Chondrocyte (in vitro differentiated cells): ENCODE results near the gene DPY19L1. TPM values are rescaled to one million over a fixed set of nuclear protein-coding genes. Genes with fewer than 3 reads are reported as not detected.

Source experiments
- DNase-seq: peaks from one replicate; pipeline ENCODE4 v3.0.0; 2021; ENCODE audit warnings: mixed read lengths, low spot score
- H3K27ac Mint-ChIP-seq: one replicate; pipeline ENCODE4 v1.8.0; 2021; ENCODE audit warnings: mild to moderate bottlenecking, moderate library complexity, mixed read lengths; ENCODE audit not compliant: unreplicated experiment
- H3K27me3 Mint-ChIP-seq: 2 replicates; pipeline ENCODE4 v1.8.0; 2021; ENCODE audit warnings: low read depth, mixed read lengths
- H3K36me3 Mint-ChIP-seq: 2 replicates; pipeline ENCODE4 v1.8.0; 2021; ENCODE audit warnings: low read depth, mixed read lengths
- H3K4me1 Mint-ChIP-seq: 2 replicates; pipeline ENCODE4 v1.8.0; 2021; ENCODE audit warnings: low read depth, mild to moderate bottlenecking, mixed read lengths
- H3K4me3 Mint-ChIP-seq: one replicate; pipeline ENCODE4 v1.8.0; 2021; ENCODE audit warnings: mild to moderate bottlenecking, moderate library complexity, mixed read lengths; ENCODE audit not compliant: unreplicated experiment
- H3K9me3 Mint-ChIP-seq: 2 replicates; pipeline ENCODE4 v1.8.0; 2021; ENCODE audit warnings: low read depth, mixed read lengths
- CTCF ChIP-seq: fragments of 200-600 bp; sonication (generic); IDR thresholded peaks from 2 replicates; pipeline ENCODE4 v1.5.0; 2021; ENCODE audit warnings: antibody characterized with exemption, mild to moderate bottlenecking, moderate library complexity
- total RNA-seq: library from RNA; stranded (reverse); gene quantifications from 3 replicates; pipeline ENCODE4 v1.2.1, GENCODE V29; 2021

The DPY19L1 gene
- total RNA-seq, 1 donor from 2014 or later = 30.9 TPM

GRCh38 chr7:35015346-35015859 is 21.9 kb downstream of the DPY19L1 start:
- H3K27me3 Mint-ChIP-seq = no peaks in the 10 kb centered on the region
- H3K9me3 Mint-ChIP-seq = no peaks in the 10 kb centered on the region
- no peak overlapping the region for H3K4me3 Mint-ChIP-seq
- no peak overlapping the region for H3K27ac Mint-ChIP-seq
- H3K4me1 Mint-ChIP-seq = peaks cover 3% of the 10 kb centered on the region
- peaks cover 3% of the 10 kb centered on the region for H3K36me3 Mint-ChIP-seq
- no peak for DNase-seq
- no peak for TF ChIP-seq CTCF

- Mint-ChIP-seq H3K27ac (no peak overlapping the region), H3K27me3 (no peaks in the 10 kb centered on the region), H3K4me1 (peaks cover 6% of the 10 kb centered on the region)
These were observed 25.1 kb downstream of the DPY19L1 start for GRCh38 chr7:35012160-35012559.

DNA sequence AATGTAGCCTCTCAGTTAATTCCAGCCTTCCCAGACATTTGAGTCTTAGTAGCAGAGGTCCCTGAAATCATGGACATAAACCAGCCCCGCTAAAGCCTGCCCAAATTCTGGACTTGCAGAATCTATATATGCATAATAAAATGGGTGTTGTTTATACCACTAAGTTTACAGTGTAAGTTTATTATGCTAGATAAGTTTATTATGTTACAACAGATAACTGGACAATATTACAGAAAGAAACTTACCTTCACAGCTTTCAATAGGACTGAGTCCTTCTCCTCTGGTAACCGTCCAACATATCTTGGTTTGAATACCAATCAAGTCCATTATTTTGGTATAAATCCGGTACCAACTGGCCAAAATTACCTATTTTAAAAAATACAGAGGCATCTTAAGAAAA is 26.2 kb downstream of the DPY19L1 start:
- no peak overlapping the region for H3K27ac Mint-ChIP-seq
- peaks cover 1% of the 10 kb centered on the region for H3K36me3 Mint-ChIP-seq
- peaks cover 6% of the 10 kb centered on the region for H3K4me1 Mint-ChIP-seq
- H3K9me3 Mint-ChIP-seq = no peaks in the 10 kb centered on the region
- no peak for DNase-seq
- H3K4me3 Mint-ChIP-seq = no peak overlapping the region
- no peak for TF ChIP-seq CTCF
- no peaks in the 10 kb centered on the region for H3K27me3 Mint-ChIP-seq

More at GRCh38 chr7:35012160-35012559, 25.1 kb downstream of the DPY19L1 start:
- DNase-seq = no peak
- H3K4me3 Mint-ChIP-seq = no peak overlapping the region
- H3K36me3 Mint-ChIP-seq = peaks cover 3% of the 10 kb centered on the region
- no peaks in the 10 kb centered on the region for H3K9me3 Mint-ChIP-seq
- no peak for TF ChIP-seq CTCF

GRCh38 chr7:35007768-35008167 is 29.5 kb downstream of the DPY19L1 start:
- Mint-ChIP-seq H3K36me3 (no peaks in the 10 kb centered on the region), H3K4me1 (peaks cover 31% of the 10 kb centered on the region), H3K27ac (peak overlapping the region; percentile 50), H3K4me3 (no peak overlapping the region), H3K9me3 (peaks cover 2% of the 10 kb centered on the region), H3K27me3 (no peaks in the 10 kb centered on the region)
- TF ChIP-seq CTCF = no peak
- no peak for DNase-seq

- Mint-ChIP-seq H3K27ac (peak overlapping the region; percentile 98), H3K4me3 (no peak overlapping the region), H3K4me1 (peaks cover 35% of the 10 kb centered on the region), H3K36me3 (no peaks in the 10 kb centered on the region), H3K9me3 (peaks cover 6% of the 10 kb centered on the region), H3K27me3 (no peaks in the 10 kb centered on the region)
- no peak for DNase-seq
- TF ChIP-seq CTCF = no peak
These were observed 32.7 kb downstream of the DPY19L1 start for GRCh38 chr7:35004531-35005095.
